ENCODE measurements around the gene SKIC2.
"Not testable (repeated sequence)": the region's sequence is repeated elsewhere in the genome, so short reads cannot be mapped to it uniquely, and the experiment has no call there.

The SKIC2 gene

GRCh38 chr6:32003301-32003700 lies 44.3 kb downstream of the SKIC2 start:
- not testable (repeated sequence) for DNase-seq (ENCODE audit: low read depth, low spot score)

GRCh38 chr6:32004393-32004792 lies 45.4 kb downstream of the SKIC2 start:
- not testable (repeated sequence) for DNase-seq (ENCODE audit: low read depth, low spot score)

- not testable (repeated sequence) for DNase-seq (ENCODE audit: low read depth, low spot score)
Measured at GRCh38 chr6:32004864-32005537, 46.0 kb downstream of the SKIC2 start.

- DNase-seq (ENCODE audit: low read depth, low spot score): not testable (repeated sequence)
Measured at GRCh38 chr6:32005538-32005880, 46.5 kb downstream of the SKIC2 start.

- DNase-seq (ENCODE audit: low read depth, low spot score): not testable (repeated sequence)
Measured at GRCh38 chr6:32005991-32006529, 47.1 kb downstream of the SKIC2 start.

- not testable (repeated sequence) for DNase-seq (ENCODE audit: low read depth, low spot score)
Measured at GRCh38 chr6:32007086-32007485, 48.1 kb downstream of the SKIC2 start.

- DNase-seq (ENCODE audit: low read depth, low spot score): not testable (repeated sequence)
Measured at GRCh38 chr6:32008037-32008436, 49.1 kb downstream of the SKIC2 start.

DNA sequence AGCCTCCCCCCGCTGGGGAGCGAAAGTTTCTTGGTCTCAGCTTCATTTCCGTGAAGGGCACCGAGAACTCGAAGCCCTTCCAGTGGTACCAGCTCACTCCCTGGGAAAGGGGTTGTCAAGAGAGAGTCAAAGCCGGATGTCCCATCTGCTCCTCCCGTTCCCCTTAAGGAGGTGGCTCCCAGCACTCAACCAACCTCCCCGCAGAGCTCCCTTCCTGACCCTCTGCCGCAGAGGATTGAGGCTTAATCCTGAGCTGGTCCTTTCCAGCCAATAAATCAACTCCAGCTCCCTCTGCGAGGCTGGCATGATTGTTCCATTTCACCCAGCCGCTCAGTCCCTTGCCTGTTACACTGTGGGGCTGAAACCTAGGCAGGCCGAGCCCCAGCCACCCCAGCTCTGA lies 49.6 kb downstream of the SKIC2 start:
- not testable (repeated sequence) for DNase-seq (ENCODE audit: low read depth, low spot score)

DNA sequence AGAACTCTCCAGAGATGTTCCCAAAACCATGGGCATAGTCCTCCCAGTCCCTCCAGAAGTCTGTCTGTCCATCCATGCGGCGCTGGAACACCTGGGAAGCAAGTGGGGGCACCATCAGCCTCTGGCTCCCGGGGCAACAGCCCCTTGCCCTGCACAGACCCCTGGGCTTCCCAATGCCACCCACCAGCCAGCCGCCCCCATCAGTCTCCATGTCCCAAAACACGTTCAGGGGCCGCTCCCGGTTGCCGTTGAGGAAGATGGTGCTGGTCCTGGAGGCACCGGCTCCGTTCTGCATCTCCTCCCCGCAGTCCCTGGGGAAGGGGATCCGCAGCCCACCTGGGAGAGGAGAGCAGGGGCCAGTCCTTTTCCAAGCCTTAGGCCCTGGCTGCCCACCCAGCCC lies 50.6 kb downstream of the SKIC2 start:
- not testable (repeated sequence) for DNase-seq (ENCODE audit: low read depth, low spot score)

GRCh38 chr6:32010856-32011530 lies 52.0 kb downstream of the SKIC2 start:
- DNase-seq (ENCODE audit: low read depth, low spot score): not testable (repeated sequence)

GRCh38 chr6:32012941-32013617 lies 54.1 kb downstream of the SKIC2 start:
- not testable (repeated sequence) for DNase-seq (ENCODE audit: low read depth, low spot score)

DNA sequence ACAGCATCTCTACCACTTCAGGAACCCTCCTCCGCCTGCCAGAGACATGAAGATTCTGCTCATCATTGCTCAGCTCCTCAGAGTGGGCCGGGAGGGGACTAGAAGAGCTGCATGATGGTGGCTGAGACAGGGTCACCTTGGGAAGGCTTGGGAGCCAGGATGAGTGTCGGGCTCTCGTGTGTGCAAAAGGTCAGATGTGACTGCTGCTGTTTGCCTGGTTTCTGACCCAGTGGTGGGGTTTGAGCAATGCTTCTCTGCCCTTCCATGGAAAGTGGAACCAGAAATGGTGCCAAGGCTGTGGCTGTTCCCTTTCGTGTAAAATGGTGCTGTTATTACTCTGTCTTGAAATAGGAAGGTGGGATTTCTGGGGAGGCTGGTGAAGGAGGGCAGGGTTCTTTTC lies 54.8 kb downstream of the SKIC2 start:
- DNase-seq (ENCODE audit: low read depth, low spot score): not testable (repeated sequence)

- DNase-seq (ENCODE audit: low read depth, low spot score): not testable (repeated sequence)
Measured at GRCh38 chr6:32014547-32014946, 55.6 kb downstream of the SKIC2 start, which contains the start of gene C4B. Gene C4B, plus strand, starts transcription at chr6:32014795. Its CDS starts 51 bp downstream, at chr6:32014846.
